HepG2 (cell line): ENCODE measurements around the gene CAMK2A. TPM values are rescaled to one million over a fixed set of nuclear protein-coding genes. Genes with fewer than 3 reads are reported as not detected.

ENCODE experiments used
- NR2F1 ChIP-seq, 2 experiments: fragments of 450-650 bp in 1 of 2; formaldehyde crosslinking in 1 of 2; IDR thresholded peaks; 2 replicates each; pipeline versions ENCODE4 v1.5.0 to v1.6.1; 2016 to 2020; ENCODE audit warnings: mild to moderate bottlenecking in 1 of 2, missing compliant biosample characterization in 1 of 2, missing genetic modification reagents in 1 of 2, moderate library complexity in 1 of 2
- RXRA ChIP-seq: sonication (generic); formaldehyde crosslinking; IDR thresholded peaks from 2 replicates; pipeline ENCODE4 v1.5.1; 2020; ENCODE audit warnings: missing genetic modification reagents
- SAP130 ChIP-seq: IDR thresholded peaks from 2 replicates; pipeline ENCODE4 v1.6.1; 2016; ENCODE audit warnings: low read depth
- ZNF12 ChIP-seq: sonication (generic); formaldehyde crosslinking; IDR thresholded peaks from 2 replicates; pipeline ENCODE4 v1.5.0; 2020; ENCODE audit warnings: missing genetic modification reagents
- ZNF7 ChIP-seq: IDR thresholded peaks from 2 replicates; pipeline ENCODE4 v1.6.1; 2016; ENCODE audit warnings: missing biosample characterization, missing genetic modification reagents
- polyA plus RNA-seq, 8 experiments: library from polyadenylated mRNA; depleted of rRNA in 3 of 8; stranded (reverse) in 7 of 8; unstranded in 1 of 8; fragments of >200 nt; fragmentation: Illumina TruSeq in 4 of 8; extraction: Trizol in 4 of 8; gene quantifications; 2 replicates each; pipeline versions ENCODE4 v1.2.1 to v1.2.3, GENCODE V29; 2011 to 2016; ENCODE audit warnings: low read depth in 4 of 8, missing spikeins in 1 of 8, mixed read lengths in 1 of 8; ENCODE audit not compliant: insufficient read depth in 1 of 8
- total RNA-seq, 5 experiments: library from RNA; depleted of rRNA; stranded (reverse); fragments of >200 nt; fragmentation: Illumina TruSeq; extraction: Trizol; gene quantifications; 2 replicates each; pipeline ENCODE4 v1.2.3, GENCODE V29; 2016; ENCODE audit warnings: low read depth in 1 of 5
- TF ChIP-seq, protein P1 (sequence below): sonication (generic); formaldehyde crosslinking; IDR thresholded peaks from 2 replicates; pipeline ENCODE4 v1.8.1; 2023; ENCODE audit warnings: mild to moderate bottlenecking, missing genetic modification reagents
- TF ChIP-seq, protein P2 (sequence below): IDR thresholded peaks from 2 replicates; pipeline ENCODE4 v1.6.1; 2016; ENCODE audit warnings: mild to moderate bottlenecking, missing biosample characterization, missing genetic modification reagents
- TF ChIP-seq, protein P3 (sequence below): IDR thresholded peaks from 2 replicates; pipeline ENCODE4 v1.6.1; 2016; ENCODE audit warnings: low read depth
- TF ChIP-seq, protein P4 (sequence below): IDR thresholded peaks from 2 replicates; pipeline ENCODE4 v1.4.0; 2020; ENCODE audit warnings: mild to moderate bottlenecking, missing genetic modification reagents
- TF ChIP-seq, protein P5 (sequence below), 2 experiments: sonication (generic) in 1 of 2; formaldehyde crosslinking in 1 of 2; IDR thresholded peaks; 2 replicates each; pipeline versions ENCODE4 v1.6.1 to v1.9.0; 2014 to 2022; ENCODE audit warnings: antibody characterized with exemption in 1 of 2, borderline replicate concordance in 1 of 2, inconsistent platforms in 1 of 2, low read depth in 1 of 2, missing genetic modification reagents in 1 of 2
- TF ChIP-seq, protein P6 (sequence below): sonication (generic); formaldehyde crosslinking; IDR thresholded peaks from 2 replicates; pipeline ENCODE4 v1.5.1; 2020; ENCODE audit warnings: missing genetic modification reagents, mild to moderate bottlenecking, borderline replicate concordance

Gene CAMK2A
- total and polyA plus RNA-seq, 2 of the 13 experiments (the other 11 are each of a cell fraction or from before 2014, with no cell fraction given), result 0.11 TPM; not detected in 1

DNA sequence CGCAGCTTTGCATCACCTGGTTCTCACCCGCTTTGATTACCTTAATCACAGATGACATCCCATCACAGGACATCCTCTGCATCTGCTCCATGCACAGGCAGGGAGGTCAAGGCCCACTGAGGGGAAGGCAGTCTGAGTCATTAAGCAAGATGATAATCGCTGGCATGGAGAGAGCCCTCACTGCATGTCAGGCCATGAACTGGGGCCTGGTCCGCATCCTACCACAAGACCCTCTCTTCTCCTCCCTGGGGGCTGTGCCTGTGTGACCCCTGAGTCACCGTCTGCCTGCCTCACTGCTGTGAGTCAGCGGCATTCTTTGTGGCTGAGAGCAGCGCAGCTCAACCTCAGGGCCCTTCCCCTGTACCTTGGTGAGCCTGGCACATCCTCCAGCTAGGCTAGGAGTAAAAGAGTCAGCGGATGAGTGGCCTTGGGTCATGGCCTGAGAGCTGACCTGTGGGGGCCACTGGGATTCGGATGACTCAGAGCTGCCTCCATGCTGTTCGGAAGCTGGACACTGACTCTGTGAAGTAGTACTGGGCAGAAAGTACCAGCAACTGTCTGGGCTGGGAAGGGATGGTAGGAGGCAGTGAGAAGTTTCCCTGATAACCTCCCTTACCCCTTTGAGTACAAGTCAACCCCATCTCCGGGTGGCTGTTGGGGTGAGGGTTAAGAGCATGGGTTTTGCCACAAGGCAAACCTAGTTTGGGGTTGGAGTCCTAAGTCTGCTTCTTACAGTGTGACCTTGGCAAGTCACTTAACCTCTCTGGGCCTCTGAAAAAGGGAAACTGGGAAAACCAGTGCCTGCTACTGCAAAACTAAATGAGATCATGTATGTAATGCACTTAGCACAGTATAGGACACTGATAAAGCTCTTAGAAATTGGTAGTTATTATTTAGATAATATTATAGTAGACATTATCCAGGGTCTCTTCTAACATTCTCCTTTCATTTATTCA lies 27.8 kb upstream of the CAMK2A start (continued):
- TF ChIP-seq, protein P1, sequence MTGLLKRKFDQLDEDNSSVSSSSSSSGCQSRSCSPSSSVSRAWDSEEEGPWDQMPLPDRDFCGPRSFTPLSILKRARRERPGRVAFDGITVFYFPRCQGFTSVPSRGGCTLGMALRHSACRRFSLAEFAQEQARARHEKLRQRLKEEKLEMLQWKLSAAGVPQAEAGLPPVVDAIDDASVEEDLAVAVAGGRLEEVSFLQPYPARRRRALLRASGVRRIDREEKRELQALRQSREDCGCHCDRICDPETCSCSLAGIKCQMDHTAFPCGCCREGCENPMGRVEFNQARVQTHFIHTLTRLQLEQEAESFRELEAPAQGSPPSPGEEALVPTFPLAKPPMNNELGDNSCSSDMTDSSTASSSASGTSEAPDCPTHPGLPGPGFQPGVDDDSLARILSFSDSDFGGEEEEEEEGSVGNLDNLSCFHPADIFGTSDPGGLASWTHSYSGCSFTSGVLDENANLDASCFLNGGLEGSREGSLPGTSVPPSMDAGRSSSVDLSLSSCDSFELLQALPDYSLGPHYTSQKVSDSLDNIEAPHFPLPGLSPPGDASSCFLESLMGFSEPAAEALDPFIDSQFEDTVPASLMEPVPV (CRISPR knock-in tag), result peak; percentile 62; the same call in 1 of the 2 replicates
- TF ChIP-seq ZNF7 (no peak), NR2F1 (CRISPR knock-in tag; IDR thresholded peaks at IDR 0.05) (peak; percentile 86 to 89), RXRA (peak; percentile 95), SAP130 (peak; percentile 58; the same call in 1 of the 2 replicates), ZNF12 (CRISPR knock-in tag) (0 out of 2 replicates have a peak, but pooled peaks have one; percentile 29)
- TF ChIP-seq, protein P2, sequence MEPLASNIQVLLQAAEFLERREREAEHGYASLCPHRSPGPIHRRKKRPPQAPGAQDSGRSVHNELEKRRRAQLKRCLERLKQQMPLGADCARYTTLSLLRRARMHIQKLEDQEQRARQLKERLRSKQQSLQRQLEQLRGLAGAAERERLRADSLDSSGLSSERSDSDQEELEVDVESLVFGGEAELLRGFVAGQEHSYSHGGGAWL (CRISPR knock-in tag), result no peak
- TF ChIP-seq, protein P3, sequence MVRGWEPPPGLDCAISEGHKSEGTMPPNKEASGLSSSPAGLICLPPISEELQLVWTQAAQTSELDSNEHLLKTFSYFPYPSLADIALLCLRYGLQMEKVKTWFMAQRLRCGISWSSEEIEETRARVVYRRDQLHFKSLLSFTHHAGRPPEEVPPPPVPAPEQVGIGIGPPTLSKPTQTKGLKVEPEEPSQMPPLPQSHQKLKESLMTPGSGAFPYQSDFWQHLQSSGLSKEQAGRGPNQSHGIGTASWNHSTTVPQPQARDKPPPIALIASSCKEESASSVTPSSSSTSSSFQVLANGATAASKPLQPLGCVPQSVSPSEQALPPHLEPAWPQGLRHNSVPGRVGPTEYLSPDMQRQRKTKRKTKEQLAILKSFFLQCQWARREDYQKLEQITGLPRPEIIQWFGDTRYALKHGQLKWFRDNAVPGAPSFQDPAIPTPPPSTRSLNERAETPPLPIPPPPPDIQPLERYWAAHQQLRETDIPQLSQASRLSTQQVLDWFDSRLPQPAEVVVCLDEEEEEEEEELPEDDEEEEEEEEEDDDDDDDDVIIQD (CRISPR knock-in tag), result peak; percentile 60; the same call in 1 of the 2 replicates
- TF ChIP-seq, protein P4, sequence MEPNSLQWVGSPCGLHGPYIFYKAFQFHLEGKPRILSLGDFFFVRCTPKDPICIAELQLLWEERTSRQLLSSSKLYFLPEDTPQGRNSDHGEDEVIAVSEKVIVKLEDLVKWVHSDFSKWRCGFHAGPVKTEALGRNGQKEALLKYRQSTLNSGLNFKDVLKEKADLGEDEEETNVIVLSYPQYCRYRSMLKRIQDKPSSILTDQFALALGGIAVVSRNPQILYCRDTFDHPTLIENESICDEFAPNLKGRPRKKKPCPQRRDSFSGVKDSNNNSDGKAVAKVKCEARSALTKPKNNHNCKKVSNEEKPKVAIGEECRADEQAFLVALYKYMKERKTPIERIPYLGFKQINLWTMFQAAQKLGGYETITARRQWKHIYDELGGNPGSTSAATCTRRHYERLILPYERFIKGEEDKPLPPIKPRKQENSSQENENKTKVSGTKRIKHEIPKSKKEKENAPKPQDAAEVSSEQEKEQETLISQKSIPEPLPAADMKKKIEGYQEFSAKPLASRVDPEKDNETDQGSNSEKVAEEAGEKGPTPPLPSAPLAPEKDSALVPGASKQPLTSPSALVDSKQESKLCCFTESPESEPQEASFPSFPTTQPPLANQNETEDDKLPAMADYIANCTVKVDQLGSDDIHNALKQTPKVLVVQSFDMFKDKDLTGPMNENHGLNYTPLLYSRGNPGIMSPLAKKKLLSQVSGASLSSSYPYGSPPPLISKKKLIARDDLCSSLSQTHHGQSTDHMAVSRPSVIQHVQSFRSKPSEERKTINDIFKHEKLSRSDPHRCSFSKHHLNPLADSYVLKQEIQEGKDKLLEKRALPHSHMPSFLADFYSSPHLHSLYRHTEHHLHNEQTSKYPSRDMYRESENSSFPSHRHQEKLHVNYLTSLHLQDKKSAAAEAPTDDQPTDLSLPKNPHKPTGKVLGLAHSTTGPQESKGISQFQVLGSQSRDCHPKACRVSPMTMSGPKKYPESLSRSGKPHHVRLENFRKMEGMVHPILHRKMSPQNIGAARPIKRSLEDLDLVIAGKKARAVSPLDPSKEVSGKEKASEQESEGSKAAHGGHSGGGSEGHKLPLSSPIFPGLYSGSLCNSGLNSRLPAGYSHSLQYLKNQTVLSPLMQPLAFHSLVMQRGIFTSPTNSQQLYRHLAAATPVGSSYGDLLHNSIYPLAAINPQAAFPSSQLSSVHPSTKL, result peak; percentile 68
- TF ChIP-seq, protein P5, sequence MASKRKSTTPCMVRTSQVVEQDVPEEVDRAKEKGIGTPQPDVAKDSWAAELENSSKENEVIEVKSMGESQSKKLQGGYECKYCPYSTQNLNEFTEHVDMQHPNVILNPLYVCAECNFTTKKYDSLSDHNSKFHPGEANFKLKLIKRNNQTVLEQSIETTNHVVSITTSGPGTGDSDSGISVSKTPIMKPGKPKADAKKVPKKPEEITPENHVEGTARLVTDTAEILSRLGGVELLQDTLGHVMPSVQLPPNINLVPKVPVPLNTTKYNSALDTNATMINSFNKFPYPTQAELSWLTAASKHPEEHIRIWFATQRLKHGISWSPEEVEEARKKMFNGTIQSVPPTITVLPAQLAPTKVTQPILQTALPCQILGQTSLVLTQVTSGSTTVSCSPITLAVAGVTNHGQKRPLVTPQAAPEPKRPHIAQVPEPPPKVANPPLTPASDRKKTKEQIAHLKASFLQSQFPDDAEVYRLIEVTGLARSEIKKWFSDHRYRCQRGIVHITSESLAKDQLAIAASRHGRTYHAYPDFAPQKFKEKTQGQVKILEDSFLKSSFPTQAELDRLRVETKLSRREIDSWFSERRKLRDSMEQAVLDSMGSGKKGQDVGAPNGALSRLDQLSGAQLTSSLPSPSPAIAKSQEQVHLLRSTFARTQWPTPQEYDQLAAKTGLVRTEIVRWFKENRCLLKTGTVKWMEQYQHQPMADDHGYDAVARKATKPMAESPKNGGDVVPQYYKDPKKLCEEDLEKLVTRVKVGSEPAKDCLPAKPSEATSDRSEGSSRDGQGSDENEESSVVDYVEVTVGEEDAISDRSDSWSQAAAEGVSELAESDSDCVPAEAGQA (IDR thresholded peaks at IDR 0.05; ENCODE audit: low read depth), result no peak
- TF ChIP-seq, protein P5 (CRISPR knock-in tag; IDR thresholded peaks at IDR 0.05; ENCODE audit: borderline replicate concordance), result no peak
- TF ChIP-seq, protein P6, sequence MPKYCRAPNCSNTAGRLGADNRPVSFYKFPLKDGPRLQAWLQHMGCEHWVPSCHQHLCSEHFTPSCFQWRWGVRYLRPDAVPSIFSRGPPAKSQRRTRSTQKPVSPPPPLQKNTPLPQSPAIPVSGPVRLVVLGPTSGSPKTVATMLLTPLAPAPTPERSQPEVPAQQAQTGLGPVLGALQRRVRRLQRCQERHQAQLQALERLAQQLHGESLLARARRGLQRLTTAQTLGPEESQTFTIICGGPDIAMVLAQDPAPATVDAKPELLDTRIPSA (CRISPR knock-in tag), result no peak
